ES-I3 (cell line): ENCODE measurements around the gene MYMK.

ENCODE experiments used
- H3K36me3 ChIP-seq: 2 replicates; pipeline ENCODE4 v1.6.1; 2013; ENCODE audit warnings: mild to moderate bottlenecking, low read length, control low read depth, moderate library complexity; ENCODE audit not compliant: insufficient read depth
- H3K4me1 ChIP-seq: 2 replicates; pipeline ENCODE4 v1.6.1; 2013; ENCODE audit warnings: mild to moderate bottlenecking, control low read depth, low read length; ENCODE audit not compliant: insufficient read depth
- H3K9ac ChIP-seq: 2 replicates; pipeline ENCODE4 v1.6.1; 2013; ENCODE audit warnings: low read depth, mild to moderate bottlenecking, low read length, moderate library complexity
- H3K9me3 ChIP-seq: 2 replicates; pipeline ENCODE4 v1.6.1; 2013; ENCODE audit warnings: mild to moderate bottlenecking, low read length, moderate library complexity; ENCODE audit not compliant: control insufficient read depth, insufficient read depth

The MYMK gene, protein sequence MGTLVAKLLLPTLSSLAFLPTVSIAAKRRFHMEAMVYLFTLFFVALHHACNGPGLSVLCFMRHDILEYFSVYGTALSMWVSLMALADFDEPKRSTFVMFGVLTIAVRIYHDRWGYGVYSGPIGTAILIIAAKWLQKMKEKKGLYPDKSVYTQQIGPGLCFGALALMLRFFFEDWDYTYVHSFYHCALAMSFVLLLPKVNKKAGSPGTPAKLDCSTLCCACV

GRCh38 chr9:133524679-133525228, at the start of gene MYMK:
Gene MYMK (minus strand): TSS chr9:133524959. CDS start chr9:133524844, 115 bp downstream.
- Histone ChIP-seq H3K4me1 (peaks cover 23% of the 10 kb centered on the region), H3K9me3 (no peaks in the 10 kb centered on the region), H3K36me3 (no peaks in the 10 kb centered on the region), H3K9ac (no peak within 1 kb of the TSS)

DNA sequence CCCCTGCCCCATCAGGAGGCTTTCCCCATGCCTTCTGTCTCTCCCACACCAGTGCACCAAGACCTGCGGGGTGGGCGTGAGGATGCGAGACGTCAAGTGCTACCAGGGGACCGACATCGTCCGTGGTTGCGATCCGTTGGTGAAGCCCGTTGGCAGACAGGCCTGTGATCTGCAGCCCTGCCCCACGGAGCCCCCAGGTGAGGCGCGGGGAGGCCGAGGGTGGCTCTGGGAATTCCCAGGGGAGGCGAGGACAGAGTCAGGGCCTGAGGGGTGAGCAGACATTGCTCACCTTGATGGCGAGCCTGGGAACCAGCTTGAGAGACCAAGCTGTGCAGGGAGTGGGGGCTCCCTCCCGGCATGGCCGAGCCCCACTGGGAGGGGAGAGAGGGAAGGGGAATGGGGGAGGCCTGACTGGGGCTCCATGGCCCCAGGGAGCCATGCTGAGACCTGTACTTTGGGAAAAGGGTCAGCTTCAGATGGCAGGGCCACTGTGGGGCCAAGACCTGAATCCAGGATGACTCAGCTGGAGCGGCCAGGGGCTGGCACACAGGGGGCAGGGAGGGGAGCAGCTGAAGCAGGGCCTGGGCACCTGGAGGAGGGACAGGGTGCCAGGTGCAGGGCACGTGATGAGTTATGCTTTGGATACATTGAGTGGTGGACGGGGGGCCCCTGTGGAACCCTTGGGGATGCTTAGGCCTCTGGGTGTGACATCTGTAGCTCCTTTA, 49.2 kb upstream of the MYMK start:
- H3K4me1 ChIP-seq, result peaks cover 4% of the 10 kb centered on the region; the same call in 1 of the 2 replicates

GRCh38 chr9:133572821-133573361, 48.1 kb upstream of the MYMK start:
- H3K36me3 ChIP-seq, result no peaks in the 10 kb centered on the region
- peaks cover 4% of the 10 kb centered on the region; the same call in 1 of the 2 replicates for H3K4me1 ChIP-seq
- H3K9me3 ChIP-seq, result no peaks in the 10 kb centered on the region
- H3K9ac ChIP-seq, result no peak overlapping the region

More for the DNA sequence above, 49.2 kb upstream of the MYMK start:
- Histone ChIP-seq H3K9me3 (no peaks in the 10 kb centered on the region), H3K36me3 (no peaks in the 10 kb centered on the region), H3K9ac (no peak overlapping the region)

GRCh38 chr9:133571896-133572595, 47.3 kb upstream of the MYMK start:
- Histone ChIP-seq H3K9ac (no peak overlapping the region), H3K9me3 (no peaks in the 10 kb centered on the region), H3K36me3 (no peaks in the 10 kb centered on the region), H3K4me1 (no peaks in the 10 kb centered on the region; the same call in 1 of the 2 replicates)

- H3K36me3 ChIP-seq, result no peaks in the 10 kb centered on the region
- H3K4me1 ChIP-seq, result no peaks in the 10 kb centered on the region; the same call in 1 of the 2 replicates
- no peak overlapping the region for H3K9ac ChIP-seq
- no peaks in the 10 kb centered on the region for H3K9me3 ChIP-seq
Observed at GRCh38 chr9:133571391-133571890, 46.7 kb upstream of the MYMK start.

DNA sequence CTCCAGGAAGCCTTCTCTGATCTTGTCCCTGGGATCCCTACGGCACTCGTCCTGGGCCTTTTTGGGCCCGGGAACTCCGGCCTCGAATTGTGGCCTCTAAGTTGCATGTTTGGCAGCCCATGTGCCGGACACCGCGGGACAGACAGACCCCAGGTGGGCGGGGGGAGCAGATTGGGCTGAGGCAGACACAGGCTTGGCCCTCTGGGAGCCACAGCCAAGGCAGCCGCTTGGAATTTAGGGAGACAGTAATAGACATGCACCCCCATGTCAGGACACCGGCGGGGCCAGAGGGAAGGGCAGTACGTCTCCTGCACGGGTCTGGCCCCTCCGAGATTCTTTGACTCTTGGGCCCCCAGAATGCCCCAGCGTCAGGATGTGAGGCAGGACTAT, 45.9 kb upstream of the MYMK start:
- no peak overlapping the region for H3K9ac ChIP-seq
- H3K4me1 ChIP-seq, result no peaks in the 10 kb centered on the region; the same call in 1 of the 2 replicates
- no peaks in the 10 kb centered on the region for H3K9me3 ChIP-seq
- no peaks in the 10 kb centered on the region for H3K36me3 ChIP-seq

DNA sequence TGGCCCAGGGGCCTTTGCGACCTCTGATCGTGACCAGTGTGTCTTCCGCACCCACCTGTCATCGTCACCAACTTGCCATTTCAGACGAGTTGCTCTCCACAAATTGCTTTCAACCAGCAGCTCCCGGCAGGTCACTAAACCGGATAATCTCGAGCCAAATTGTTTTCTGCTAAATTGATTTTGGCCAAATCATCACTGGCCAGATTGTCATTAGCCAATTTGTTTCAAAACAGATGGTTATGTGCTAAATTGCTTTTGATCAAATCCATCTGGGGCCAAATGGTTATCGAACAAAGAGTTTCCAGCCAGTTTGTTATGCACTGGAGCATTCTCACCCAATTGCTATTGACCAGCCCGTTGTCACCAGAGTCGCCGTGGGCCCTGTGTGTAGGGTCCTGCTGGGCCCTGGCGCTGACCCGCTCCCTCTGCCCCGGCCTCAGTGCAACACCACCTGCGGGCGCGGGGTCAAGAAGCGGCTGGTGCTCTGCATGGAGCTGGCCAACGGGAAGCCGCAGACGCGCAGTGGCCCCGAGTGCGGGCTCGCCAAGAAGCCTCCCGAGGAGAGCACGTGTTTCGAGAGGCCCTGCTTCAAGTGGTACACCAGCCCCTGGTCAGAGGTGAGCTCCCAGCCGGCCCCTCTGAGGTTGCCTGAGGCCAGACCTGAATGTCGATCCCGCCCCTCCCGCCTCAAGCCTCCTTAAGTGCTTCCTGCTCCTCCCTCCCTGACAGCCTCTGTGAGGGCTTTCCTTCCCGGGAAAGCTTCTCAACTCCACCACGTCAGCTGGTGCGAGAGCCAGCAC, 45.3 kb upstream of the MYMK start:
- Histone ChIP-seq H3K9ac (no peak overlapping the region), H3K36me3 (no peaks in the 10 kb centered on the region), H3K4me1 (peaks cover under 1% of the 10 kb centered on the region; the same call in 1 of the 2 replicates), H3K9me3 (no peaks in the 10 kb centered on the region)

DNA sequence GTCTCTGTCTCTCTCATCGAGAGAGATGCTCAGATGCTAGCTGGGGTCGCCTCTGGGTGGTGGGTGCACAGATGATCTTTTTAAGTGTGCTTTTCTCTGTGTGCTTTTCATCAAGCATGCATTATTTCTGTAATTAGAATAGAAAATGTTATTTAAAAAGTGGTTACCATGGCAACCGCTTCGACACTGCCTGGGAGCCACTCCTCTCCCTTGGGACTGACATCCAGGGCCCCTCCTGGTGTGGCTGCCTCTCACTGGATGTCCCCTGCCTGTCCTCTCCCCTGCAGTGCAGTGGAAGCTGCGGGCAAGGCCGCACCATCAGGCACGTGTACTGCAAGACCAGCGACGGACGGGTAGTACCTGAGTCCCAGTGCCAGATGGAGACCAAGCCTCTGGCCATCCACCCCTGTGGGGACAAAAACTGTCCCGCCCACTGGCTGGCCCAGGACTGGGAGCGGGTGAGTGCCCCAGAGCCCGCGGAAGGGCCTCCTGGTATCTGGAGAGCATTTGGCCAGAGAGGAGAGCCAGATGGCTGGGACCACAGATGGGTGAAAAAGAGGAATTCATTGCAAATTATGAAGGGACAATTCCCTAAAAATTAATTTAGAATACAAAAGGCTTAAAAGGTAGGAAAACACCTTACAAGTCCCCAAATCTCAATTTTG, 44.5 kb upstream of the MYMK start:
- no peak overlapping the region for H3K9ac ChIP-seq
- H3K4me1 ChIP-seq, result peaks cover 6% of the 10 kb centered on the region; the same call in 1 of the 2 replicates
- H3K36me3 ChIP-seq, result no peaks in the 10 kb centered on the region
- no peaks in the 10 kb centered on the region for H3K9me3 ChIP-seq

DNA sequence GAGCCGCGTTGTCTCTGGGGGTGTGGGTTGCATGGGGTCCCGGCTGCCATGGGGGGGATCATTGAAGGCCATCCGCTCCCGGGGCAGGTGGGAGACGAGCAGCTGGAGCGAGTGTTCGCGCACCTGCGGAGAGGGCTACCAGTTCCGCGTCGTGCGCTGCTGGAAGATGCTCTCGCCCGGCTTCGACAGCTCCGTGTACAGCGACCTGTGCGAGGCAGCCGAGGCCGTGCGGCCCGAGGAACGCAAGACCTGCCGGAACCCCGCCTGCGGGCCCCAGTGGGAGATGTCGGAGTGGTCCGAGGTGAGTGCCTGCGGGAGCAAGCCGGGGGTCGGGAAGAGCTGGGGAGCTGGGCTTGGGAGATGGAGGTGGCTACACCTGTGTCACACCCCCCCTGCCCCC, 43.4 kb upstream of the MYMK start:
- H3K4me1 ChIP-seq, result peaks cover 12% of the 10 kb centered on the region; the same call in 1 of the 2 replicates
- H3K9me3 ChIP-seq, result no peaks in the 10 kb centered on the region
- no peaks in the 10 kb centered on the region for H3K36me3 ChIP-seq
- H3K9ac ChIP-seq, result no peak overlapping the region

- no peaks in the 10 kb centered on the region for H3K9me3 ChIP-seq
- no peak overlapping the region for H3K9ac ChIP-seq
- peaks cover 12% of the 10 kb centered on the region; the same call in 1 of the 2 replicates for H3K4me1 ChIP-seq
- no peaks in the 10 kb centered on the region for H3K36me3 ChIP-seq
Observed at GRCh38 chr9:133566817-133567216, 42.1 kb upstream of the MYMK start.

DNA sequence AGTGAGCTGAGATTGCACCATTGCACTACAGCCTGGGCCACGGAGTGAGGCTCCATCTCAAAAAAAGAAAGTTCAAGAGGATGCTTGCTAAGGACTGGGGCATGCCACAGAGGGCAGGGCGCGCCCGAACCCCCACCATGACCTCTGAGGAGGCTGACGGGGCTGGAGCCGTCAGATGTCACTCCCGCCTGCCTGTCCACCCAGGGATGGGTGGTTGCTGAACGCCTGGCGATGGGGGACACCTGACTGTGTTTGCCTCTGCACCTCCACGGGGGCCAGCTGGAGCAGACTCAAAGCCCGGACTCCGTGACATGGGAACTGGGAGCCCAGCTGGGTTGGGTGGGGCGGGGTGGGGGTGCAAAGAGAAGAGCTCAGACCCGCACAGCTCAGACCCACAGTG, 41.6 kb upstream of the MYMK start:
- Histone ChIP-seq H3K36me3 (no peaks in the 10 kb centered on the region), H3K4me1 (peaks cover 12% of the 10 kb centered on the region; the same call in 1 of the 2 replicates), H3K9me3 (no peaks in the 10 kb centered on the region), H3K9ac (no peak overlapping the region)

DNA sequence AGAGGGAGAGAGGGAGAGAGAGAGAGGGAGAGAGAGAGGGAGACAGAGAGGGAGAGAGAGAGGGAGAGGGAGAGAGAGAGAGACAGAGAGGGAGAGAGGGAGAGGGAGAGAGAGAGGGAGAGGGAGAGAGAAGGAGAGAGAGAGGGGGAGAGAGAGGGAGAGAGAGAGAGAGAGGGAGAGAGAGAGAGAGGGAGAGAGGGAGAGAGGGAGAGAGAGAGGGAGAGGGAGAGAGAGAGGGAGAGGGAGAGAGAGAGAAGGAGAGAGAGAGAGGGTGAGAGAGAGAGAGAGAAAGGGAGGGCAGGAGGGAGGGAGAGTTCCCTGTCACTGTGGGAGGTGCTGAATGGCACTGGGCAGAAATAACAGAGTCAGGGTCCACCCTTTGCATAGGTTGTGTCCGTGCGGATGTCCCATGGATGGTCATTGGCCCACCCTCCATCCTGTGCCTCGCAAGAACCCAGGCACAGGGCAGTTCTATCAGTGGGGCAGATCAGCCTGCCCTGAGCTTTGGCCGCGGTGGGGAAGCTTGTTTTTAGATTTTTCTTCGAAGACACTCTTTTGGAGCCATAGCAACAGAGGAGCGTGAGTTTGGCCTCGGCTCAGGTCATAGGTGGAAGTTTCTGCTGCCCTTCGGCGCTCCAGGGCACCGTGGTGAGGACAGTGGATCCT, 39.8 kb upstream of the MYMK start:
- Histone ChIP-seq H3K4me1 (peaks cover 12% of the 10 kb centered on the region; the same call in 1 of the 2 replicates), H3K9ac (no peak overlapping the region), H3K36me3 (no peaks in the 10 kb centered on the region; the same call in 1 of the 2 replicates), H3K9me3 (no peaks in the 10 kb centered on the region)
